ENCODE data around the gene UMODL1.
"Not testable (repeated sequence)": the region's sequence is repeated elsewhere in the genome, so short reads cannot be mapped to it uniquely, and the experiment has no call there.

Gene UMODL1

GRCh38 chr21:42111470-42111743, 40.3 kb downstream of the UMODL1 start:
- H3K27ac Mint-ChIP-seq (ENCODE audit: low read depth) = no peak overlapping the region
- no peak for ATAC-seq (replicated peaks; ENCODE audit: extremely low read depth, poor library complexity, severe bottlenecking)
- no peaks in the 10 kb centered on the region for H3K4me1 Mint-ChIP-seq
- H3K27me3 Mint-ChIP-seq = peaks cover 40% of the 10 kb centered on the region
- no peak for DNase-seq (ENCODE audit: low spot score in 2 of 2)
- H3K9me3 Mint-ChIP-seq = no peaks in the 10 kb centered on the region
- peaks cover 3% of the 10 kb centered on the region for H3K36me3 Mint-ChIP-seq (ENCODE audit: insufficient read depth)
- H3K4me3 Mint-ChIP-seq = no peak overlapping the region

GRCh38 chr21:42111811-42112210, 40.7 kb downstream of the UMODL1 start:
- Mint-ChIP-seq H3K9me3 (no peaks in the 10 kb centered on the region), H3K36me3 (ENCODE audit: insufficient read depth) (peaks cover 3% of the 10 kb centered on the region), H3K27ac (ENCODE audit: low read depth) (peak overlapping the region; percentile 12), H3K4me3 (no peak overlapping the region), H3K4me1 (no peaks in the 10 kb centered on the region), H3K27me3 (peaks cover 44% of the 10 kb centered on the region)
- no peak for DNase-seq (ENCODE audit: low spot score in 2 of 2)
- ATAC-seq (replicated peaks; ENCODE audit: extremely low read depth, poor library complexity, severe bottlenecking) = no peak

- no peak for ATAC-seq (replicated peaks; ENCODE audit: extremely low read depth, poor library complexity, severe bottlenecking)
- Mint-ChIP-seq H3K27me3 (peaks cover 48% of the 10 kb centered on the region), H3K4me3 (no peak overlapping the region), H3K27ac (ENCODE audit: low read depth) (peak overlapping the region; percentile 12), H3K36me3 (ENCODE audit: insufficient read depth) (peaks cover 3% of the 10 kb centered on the region), H3K9me3 (no peaks in the 10 kb centered on the region), H3K4me1 (peaks cover 2% of the 10 kb centered on the region)
- DNase-seq (ENCODE audit: low spot score in 2 of 2) = no peak
Measured at GRCh38 chr21:42112238-42112637, 41.1 kb downstream of the UMODL1 start.

- no peaks in the 10 kb centered on the region for H3K9me3 Mint-ChIP-seq
- H3K27ac Mint-ChIP-seq (ENCODE audit: low read depth) = no peak overlapping the region
- ATAC-seq (replicated peaks; ENCODE audit: extremely low read depth, poor library complexity, severe bottlenecking) = no peak
- no peak for DNase-seq (ENCODE audit: low spot score in 2 of 2)
- no peak overlapping the region for H3K4me3 Mint-ChIP-seq
- peaks cover 3% of the 10 kb centered on the region for H3K36me3 Mint-ChIP-seq (ENCODE audit: insufficient read depth)
- peaks cover 55% of the 10 kb centered on the region for H3K27me3 Mint-ChIP-seq
- H3K4me1 Mint-ChIP-seq = peaks cover 8% of the 10 kb centered on the region
Measured at GRCh38 chr21:42112857-42113256, 41.7 kb downstream of the UMODL1 start.

- Mint-ChIP-seq H3K9me3 (no peaks in the 10 kb centered on the region), H3K36me3 (ENCODE audit: insufficient read depth) (peaks cover 3% of the 10 kb centered on the region), H3K4me3 (no peak overlapping the region), H3K4me1 (peaks cover 11% of the 10 kb centered on the region), H3K27me3 (peaks cover 64% of the 10 kb centered on the region), H3K27ac (ENCODE audit: low read depth) (no peak overlapping the region)
- no peak for DNase-seq (ENCODE audit: low spot score in 2 of 2)
- no peak for ATAC-seq (replicated peaks; ENCODE audit: extremely low read depth, poor library complexity, severe bottlenecking)
Measured at GRCh38 chr21:42113926-42114409, 42.9 kb downstream of the UMODL1 start.

- Mint-ChIP-seq H3K36me3 (ENCODE audit: insufficient read depth) (peaks cover 3% of the 10 kb centered on the region), H3K27ac (ENCODE audit: low read depth) (no peak overlapping the region), H3K4me3 (no peak overlapping the region), H3K9me3 (no peaks in the 10 kb centered on the region), H3K4me1 (peaks cover 11% of the 10 kb centered on the region), H3K27me3 (peaks cover 70% of the 10 kb centered on the region)
- ATAC-seq (replicated peaks; ENCODE audit: extremely low read depth, poor library complexity, severe bottlenecking) (no peak), DNase-seq (ENCODE audit: low spot score in 2 of 2) (no peak)
Measured at GRCh38 chr21:42114646-42115045, 43.5 kb downstream of the UMODL1 start.

- H3K4me3 Mint-ChIP-seq = no peak overlapping the region
- no peak for DNase-seq (ENCODE audit: low spot score in 2 of 2)
- H3K9me3 Mint-ChIP-seq = no peaks in the 10 kb centered on the region
- peaks cover 73% of the 10 kb centered on the region for H3K27me3 Mint-ChIP-seq
- peaks cover 11% of the 10 kb centered on the region for H3K4me1 Mint-ChIP-seq
- no peak overlapping the region for H3K27ac Mint-ChIP-seq (ENCODE audit: low read depth)
- H3K36me3 Mint-ChIP-seq (ENCODE audit: insufficient read depth) = peaks cover 3% of the 10 kb centered on the region
- ATAC-seq (replicated peaks; ENCODE audit: extremely low read depth, poor library complexity, severe bottlenecking) = no peak
Measured at GRCh38 chr21:42115136-42115683, 44.1 kb downstream of the UMODL1 start.

- not testable (repeated sequence) for H3K4me3 Mint-ChIP-seq; H3K27ac Mint-ChIP-seq (ENCODE audit: low read depth); H3K9me3 Mint-ChIP-seq; ATAC-seq (replicated peaks; ENCODE audit: extremely low read depth, poor library complexity, severe bottlenecking); H3K36me3 Mint-ChIP-seq (ENCODE audit: insufficient read depth); DNase-seq (ENCODE audit: low spot score in 2 of 2)
- Mint-ChIP-seq H3K4me1 (peaks cover 11% of the 10 kb centered on the region), H3K27me3 (peaks cover 86% of the 10 kb centered on the region)
Measured at GRCh38 chr21:42116551-42116950, 45.4 kb downstream of the UMODL1 start.

GRCh38 chr21:42117229-42117966, 46.3 kb downstream of the UMODL1 start:
- H3K4me1 Mint-ChIP-seq = peaks cover 11% of the 10 kb centered on the region
- H3K27me3 Mint-ChIP-seq = peaks cover 87% of the 10 kb centered on the region
- peaks cover 3% of the 10 kb centered on the region for H3K36me3 Mint-ChIP-seq (ENCODE audit: insufficient read depth)
- H3K27ac Mint-ChIP-seq (ENCODE audit: low read depth) = no peak overlapping the region
- DNase-seq (ENCODE audit: low spot score in 2 of 2) = peak; percentile 56 to 68
- peak; percentile 71 for ATAC-seq (replicated peaks; ENCODE audit: extremely low read depth, poor library complexity, severe bottlenecking)
- no peak overlapping the region for H3K4me3 Mint-ChIP-seq
- H3K9me3 Mint-ChIP-seq = no peaks in the 10 kb centered on the region

GRCh38 chr21:42117967-42118780, 47.1 kb downstream of the UMODL1 start:
- DNase-seq (ENCODE audit: low spot score in 2 of 2) (no peak), ATAC-seq (replicated peaks; ENCODE audit: extremely low read depth, poor library complexity, severe bottlenecking) (no peak)
- H3K36me3 Mint-ChIP-seq (ENCODE audit: insufficient read depth) = peaks cover 3% of the 10 kb centered on the region
- H3K27ac Mint-ChIP-seq (ENCODE audit: low read depth) = no peak overlapping the region
- H3K27me3 Mint-ChIP-seq = peaks cover 79% of the 10 kb centered on the region
- no peaks in the 10 kb centered on the region for H3K9me3 Mint-ChIP-seq
- no peak overlapping the region for H3K4me3 Mint-ChIP-seq
- H3K4me1 Mint-ChIP-seq = peaks cover 11% of the 10 kb centered on the region

- DNase-seq (ENCODE audit: low spot score in 2 of 2) (no peak), ATAC-seq (replicated peaks; ENCODE audit: extremely low read depth, poor library complexity, severe bottlenecking) (no peak)
- peaks cover 75% of the 10 kb centered on the region for H3K27me3 Mint-ChIP-seq
- H3K27ac Mint-ChIP-seq (ENCODE audit: low read depth) = no peak overlapping the region
- peaks cover 11% of the 10 kb centered on the region for H3K4me1 Mint-ChIP-seq
- H3K36me3 Mint-ChIP-seq (ENCODE audit: insufficient read depth) = peaks cover 3% of the 10 kb centered on the region
- H3K9me3 Mint-ChIP-seq = no peaks in the 10 kb centered on the region
- no peak overlapping the region for H3K4me3 Mint-ChIP-seq
Measured at GRCh38 chr21:42118901-42119300, 47.8 kb downstream of the UMODL1 start.

GRCh38 chr21:42120101-42120902, 49.2 kb downstream of the UMODL1 start:
- ATAC-seq (replicated peaks; ENCODE audit: extremely low read depth, poor library complexity, severe bottlenecking) = no peak
- H3K4me3 Mint-ChIP-seq = no peak overlapping the region
- DNase-seq (ENCODE audit: low spot score in 2 of 2) = no peak
- peaks cover 11% of the 10 kb centered on the region for H3K4me1 Mint-ChIP-seq
- no peaks in the 10 kb centered on the region for H3K36me3 Mint-ChIP-seq (ENCODE audit: insufficient read depth)
- no peak overlapping the region for H3K27ac Mint-ChIP-seq (ENCODE audit: low read depth)
- H3K27me3 Mint-ChIP-seq = peaks cover 73% of the 10 kb centered on the region
- no peaks in the 10 kb centered on the region for H3K9me3 Mint-ChIP-seq
